Nucleus accumbens (tissue), 56 donors: ENCODE results near the gene PALM3.

Experiments
- DNase-seq, 56 donors: peaks; one replicate each; lab custom pipeline; 2025; lab: John Stamatoyannopoulos, UW

PALM3 gene

DNA sequence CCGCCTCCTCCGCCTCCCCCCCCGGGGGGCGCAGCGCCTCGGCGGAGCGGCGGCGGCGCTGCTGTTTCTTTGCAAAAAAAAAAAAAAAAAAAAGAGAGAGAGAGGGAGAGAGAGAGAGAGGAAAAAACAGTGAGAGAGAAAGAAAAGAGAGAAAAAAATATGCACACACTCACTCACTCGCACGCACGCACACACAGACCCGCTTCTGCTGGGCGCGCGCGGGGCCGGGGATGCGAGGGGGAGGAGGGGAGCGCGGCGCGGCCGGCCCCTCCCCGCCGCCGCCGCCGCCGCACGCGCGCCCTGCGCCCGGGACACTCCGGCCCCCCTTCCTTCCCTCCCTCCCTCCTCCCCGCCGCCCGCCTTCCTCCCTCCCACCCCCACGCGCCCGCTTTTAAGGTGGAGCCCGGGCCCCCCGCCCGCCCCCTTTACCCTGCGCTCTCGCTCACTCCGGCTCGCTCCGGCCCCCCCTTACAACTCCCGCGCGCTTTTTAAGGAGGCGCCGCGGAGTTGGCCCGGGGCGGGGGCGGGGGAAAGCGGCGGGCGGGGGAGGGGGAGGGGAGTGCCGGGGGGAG, 28.7 kb upstream of the PALM3 start, which contains the start of gene SAMD1:
SAMD1 (minus strand) TSS at position 243 of the 572 bp plus-strand sequence.
- peak in 54 of 56 donors; percentile 34 to 91 (median 80) for DNase-seq

DNA sequence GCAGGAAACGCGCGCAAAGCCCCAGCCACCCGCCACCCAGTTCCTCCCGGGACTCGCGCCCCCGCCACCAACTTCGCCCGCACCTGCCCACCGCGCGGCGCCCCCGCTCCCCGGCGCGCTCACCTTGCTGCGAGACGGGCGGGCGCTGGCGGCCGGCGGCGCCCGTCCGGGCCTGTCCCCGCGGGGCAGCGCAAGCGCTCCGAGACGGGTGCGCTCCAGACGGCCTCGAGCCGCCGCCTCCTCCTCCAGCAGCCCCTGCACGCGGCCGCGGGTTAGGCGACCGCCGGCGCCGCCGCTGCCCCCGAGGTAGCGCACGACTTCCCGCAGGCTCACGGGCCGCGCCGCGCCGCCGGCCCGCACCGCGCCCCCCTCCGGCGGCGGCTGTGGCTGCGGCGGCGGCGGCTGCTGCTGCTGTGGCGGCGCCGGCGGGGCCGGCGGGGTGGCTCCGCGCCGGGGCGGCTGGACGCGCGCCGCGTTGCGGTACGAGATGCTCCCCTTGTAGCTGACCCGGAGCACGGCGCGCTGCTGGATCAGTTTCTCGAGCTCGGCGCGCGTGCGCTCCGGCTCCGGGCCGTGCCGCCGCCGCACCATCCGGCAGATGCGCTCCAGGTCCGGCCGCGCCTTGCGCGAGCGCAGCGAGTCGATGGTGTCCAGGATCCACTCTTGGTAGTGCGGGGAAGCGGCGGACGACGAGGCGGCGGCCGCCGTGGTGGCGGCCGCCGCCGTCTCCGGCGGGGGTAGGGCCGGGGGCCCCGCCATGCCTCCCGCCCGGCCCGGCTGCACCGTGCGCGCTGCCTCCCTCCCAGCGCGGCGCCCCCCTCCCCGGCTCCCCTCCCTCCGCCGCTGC, 28.0 kb upstream of the PALM3 start:
- peak in 18 of 56 donors; percentile 16 to 59 (median 32) for DNase-seq

DNA sequence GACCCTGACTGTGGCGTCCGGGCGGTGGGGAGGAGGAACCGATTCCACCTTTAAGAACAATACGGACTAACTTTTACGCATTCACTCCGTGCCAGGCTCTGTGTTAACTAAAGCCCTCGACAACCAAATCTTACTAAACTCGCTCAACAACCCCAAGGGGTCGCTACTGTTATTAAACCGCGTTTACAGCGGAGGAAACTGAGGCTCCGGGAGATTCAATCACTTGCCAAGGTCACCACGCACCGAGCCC, 27.5 kb upstream of the PALM3 start:
- DNase-seq, result no peak

DNA sequence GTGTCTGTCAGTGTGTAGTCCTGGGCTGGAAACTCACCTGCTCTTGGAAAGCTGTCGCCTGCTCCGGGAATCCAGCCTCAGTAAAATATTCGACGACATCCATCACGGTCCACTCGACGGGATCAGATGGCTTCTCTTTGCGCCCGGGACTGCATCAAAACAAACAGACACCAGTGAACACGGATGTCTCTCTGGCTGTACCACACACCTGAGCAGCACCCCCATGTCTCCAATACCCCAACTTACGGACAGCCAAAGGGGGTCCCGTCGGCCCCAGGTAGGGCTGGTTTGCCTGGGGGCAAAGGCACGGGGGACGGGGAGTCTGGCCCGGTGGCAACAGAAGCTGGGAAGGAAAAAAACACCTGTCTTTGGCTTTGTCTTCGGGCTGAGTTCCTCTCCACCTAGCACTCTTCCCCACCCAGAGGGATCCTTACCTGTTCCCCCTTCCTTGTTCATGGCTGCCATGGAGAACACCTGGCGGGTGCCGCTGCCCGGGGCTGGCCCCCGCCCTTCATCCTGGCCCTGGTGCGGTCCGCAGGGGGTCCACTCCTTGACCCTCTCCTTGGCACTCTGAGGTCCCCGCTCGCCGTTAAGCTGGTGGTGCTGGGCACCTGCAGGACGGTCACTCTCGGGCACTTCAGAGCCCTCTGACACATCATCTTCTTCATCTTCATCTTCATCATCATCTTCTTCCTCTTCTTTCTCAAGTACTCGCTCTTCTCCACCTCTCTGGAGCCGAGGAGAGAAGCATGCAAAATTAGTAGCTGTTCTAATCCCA, 26.9 kb upstream of the PALM3 start:
- DNase-seq, result no peak

- DNase-seq, result no peak
Measured at GRCh38 chr19:14086098-14086497, 24.2 kb upstream of the PALM3 start.

DNA sequence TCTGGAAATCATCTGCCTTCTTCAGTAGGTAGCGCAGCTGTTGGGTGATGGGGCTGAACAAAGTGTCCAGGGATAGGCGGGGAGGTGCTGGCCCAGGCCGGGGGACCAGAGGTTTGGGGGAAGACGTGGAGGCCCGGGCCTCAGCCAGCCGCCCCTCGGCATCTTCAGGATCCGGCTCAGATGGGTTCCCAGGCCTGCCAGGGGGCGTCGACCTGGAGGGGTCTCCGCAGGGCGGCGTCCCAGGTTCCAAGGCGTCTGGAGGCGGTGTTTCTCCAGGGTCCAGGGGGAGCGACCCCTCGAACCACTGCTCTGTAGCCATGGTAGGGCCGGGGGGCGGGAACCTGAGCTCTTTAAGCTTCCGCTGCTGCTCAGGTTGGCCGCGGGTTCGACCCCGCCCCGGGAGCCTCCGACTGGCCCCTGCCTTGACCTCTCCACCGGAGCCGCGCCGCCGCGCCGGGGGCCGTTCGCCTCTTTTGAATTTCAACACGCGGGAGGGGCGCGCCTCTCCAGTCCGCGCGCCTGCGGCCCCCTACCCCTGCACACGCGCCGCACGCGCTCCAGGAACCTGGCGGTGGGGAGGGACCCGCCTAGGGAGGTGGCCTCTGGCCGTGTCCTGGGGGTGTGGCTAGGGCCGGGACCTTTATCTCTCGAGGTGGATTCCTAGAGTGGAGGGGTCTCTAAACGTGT, 23.6 kb upstream of the PALM3 start, which contains the start of gene C19orf67:
C19orf67 (minus strand) TSS at position 475 of the 687 bp plus-strand sequence; CDS start at position 319, 156 bp downstream.
- DNase-seq, result no peak

DNA sequence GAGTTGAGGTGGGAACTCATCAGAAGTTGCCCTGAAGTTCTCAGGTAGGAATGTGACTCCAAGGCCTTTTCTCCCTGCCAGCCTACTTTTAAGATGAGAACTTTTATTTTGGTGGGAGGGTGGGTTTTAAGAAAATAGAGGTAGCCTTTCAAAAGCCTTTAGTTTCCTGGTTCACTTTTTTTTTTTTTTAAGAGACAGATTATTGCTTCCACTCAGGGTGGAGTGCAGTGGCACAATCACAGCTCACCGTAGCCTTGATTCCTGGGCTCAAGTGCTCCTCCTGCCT, 20.7 kb upstream of the PALM3 start:
- no peak for DNase-seq

DNA sequence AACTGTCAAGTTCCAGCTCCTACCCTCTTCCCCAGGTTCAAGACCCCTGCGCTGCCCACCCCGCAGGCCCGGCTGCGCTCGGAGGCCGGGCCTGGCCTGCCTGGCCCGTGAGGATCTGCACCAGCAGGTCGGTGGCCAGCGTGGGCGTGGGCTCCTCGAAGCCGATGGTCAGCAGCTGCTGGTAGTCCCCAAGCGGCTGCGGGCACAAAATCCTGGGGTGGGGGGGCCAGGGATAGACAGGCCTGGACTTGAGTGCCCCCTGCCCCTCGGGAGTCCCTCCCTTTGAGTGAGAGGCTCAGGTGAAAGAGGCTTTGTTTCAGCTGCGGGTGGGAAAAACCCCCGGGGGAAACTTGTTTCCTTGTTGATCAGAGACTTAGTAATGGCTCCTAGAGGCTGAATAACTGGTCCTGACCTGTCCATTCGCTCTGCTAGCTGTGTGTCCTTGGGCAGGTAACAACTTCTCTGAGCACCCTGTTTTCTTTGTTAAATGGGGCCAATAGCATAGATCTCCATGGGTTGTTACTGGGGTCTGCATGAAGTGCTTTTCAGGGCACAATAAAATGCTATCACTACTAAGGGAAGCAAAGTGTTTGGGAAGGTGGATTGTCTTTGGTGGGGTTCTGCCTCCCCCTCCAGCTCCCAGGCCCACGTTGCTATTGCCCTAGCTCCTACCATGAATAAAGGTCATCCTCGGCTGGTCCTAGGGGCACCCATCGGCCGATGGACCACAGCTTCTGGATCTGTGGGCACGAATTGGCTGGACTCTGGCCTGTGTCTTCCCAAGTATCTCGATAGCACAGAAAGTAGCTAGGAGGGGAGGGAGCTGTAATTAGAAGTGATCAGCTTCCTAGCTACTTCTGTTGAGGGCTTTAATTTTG, 20.2 kb upstream of the PALM3 start:
- DNase-seq, result peak in 14 of 56 donors; percentile 29 to 81 (median 50)

DNA sequence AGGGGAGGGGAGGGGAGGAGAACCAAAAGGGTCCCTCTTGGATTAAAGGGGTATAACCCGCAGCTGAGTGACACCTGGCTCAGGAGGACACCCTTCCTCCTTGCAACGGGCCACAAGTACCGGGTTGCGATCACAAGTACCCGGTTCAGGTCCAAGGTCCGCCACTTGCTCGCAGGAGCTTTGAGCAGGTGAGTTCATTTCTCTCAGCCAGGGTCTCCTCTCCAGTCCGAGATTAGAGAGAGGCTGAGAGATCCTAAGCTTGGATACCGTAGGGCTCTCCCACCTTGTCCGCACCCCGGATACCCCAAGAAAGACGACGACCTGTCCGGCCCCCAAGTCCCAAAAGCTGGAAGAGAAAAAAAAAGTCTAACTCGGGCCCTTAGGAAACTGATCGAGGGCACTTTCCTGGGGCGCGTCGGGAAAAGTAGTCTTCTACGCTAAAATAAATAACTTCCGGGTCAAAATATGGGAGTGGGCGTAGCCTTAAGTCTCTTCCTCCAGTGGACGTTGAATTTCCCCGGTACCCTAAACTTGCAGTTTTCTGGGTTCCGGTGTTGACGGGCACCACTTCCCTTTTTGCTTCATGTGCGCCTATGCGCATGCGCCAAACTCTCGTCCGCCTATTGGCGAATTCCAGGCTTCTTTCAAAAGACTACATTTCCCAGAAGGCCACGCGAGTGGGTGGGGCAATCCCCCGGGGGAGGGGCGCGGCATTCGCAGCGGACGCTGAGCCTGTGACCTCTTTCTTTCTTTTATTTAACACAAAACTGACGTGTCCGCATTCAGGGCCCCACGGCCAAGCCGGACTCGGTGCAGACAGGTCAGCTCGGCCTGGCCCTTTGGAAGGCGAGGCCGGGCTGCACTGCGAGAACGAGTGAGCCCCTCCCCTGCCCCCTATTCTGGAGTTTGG, 19.3 kb upstream of the PALM3 start:
- peak; percentile 74 to 99 (median 97) for DNase-seq

DNA sequence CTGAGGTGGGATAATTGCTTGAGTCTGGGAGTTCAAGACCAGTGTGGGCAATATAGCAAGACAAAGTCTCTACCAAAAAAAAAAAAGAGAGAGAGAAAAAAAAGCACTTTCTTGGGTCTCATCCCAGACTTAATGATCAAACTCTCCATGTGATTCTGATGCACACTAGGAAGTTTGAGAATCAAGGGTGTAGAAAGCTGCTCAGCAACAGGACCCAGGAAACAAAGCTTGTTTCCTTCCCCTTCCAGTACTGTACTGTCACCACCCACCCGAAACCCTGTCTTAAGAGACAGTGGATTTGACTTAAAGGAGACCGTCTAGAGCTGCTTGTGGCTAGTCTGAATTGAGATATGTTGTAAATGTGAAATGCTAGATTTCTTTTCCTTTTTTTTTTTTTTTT, 16.5 kb upstream of the PALM3 start:
- DNase-seq, result no peak

DNA sequence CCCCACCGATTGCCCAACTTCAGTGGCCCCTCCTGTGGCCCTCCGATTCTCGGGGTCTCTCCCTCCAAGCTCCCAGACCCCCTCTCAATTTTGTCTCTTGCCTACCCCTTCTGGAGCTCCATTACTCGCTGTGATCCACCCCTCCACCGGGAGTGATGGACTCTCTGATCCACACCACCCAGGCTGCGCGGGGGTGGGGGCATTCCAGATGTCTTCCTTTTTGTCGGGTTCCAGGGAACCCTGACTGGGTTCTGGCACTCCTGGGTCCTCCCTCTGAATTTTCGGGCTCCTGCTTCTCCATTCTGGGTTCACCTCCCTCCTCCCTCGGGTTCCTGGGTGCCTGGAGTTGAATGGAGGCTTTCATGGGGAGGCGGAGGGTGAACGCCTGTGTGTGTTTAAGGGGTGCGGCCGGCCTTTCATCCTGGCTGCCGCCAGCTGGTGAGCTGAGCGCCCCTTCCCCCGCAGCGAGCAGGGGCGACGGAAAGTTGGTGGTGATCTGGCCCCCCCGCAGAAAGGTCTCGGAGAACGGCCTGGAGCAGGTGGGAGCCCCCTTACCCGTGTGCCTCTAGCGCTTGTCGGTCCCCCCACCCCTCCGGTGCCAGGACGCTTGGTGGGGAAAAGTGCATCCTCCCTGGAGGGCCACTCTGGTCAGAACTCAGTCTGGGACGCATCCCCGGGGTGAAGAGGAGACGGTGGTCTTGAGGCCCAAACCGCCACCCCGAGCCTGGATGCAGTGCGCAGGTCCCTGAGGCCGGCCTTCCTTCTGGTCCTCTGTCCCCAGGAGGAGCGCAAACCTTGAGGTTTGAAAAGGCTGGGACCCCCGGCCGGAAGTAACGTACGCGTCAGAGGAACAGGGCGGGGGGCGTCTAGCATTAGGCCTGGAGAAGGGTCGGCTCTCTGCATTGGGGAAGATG, 12.3 kb upstream of the PALM3 start:
- peak in 29 of 56 donors; percentile 14 to 74 (median 49) for DNase-seq

DNA sequence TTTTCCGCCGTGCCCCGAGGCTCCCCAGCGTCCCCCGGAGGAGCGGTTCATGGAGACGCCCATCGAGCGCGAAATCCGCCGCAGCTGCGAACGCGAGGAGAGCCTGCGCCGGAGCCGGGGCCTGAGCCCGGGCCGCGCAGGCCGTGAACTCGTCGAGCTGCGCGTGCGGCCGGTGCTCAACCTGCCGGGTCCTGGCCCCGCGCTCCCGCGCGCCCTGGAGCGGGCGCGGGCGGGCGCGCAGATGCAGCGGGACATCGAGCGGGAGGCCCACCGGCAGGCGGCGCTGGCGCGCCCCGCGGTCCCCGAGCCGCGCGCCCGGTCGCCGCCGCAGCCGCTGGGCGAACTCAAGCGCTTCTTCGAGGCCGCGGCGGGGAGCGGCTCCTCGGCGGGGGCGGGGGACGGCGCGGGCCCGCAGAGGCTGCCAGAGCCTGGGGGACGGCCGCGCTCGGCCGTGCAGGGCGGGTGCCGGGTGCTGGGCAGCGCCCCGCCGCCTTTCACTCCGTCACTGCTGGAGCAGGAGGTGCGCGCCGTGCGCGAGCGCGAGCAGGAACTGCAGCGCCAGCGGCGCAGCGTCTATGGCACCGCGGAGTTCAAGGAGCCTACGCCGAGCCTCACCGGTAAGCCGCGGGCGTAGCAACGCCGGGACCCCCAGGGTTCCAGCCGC, 11.5 kb upstream of the PALM3 start:
- peak in 49 of 56 donors; percentile 25 to 86 (median 65) for DNase-seq

GRCh38 chr19:14072535-14073260, 10.8 kb upstream of the PALM3 start, which contains the start of gene MISP3:
Gene MISP3, plus strand, starts transcription at chr19:14072786. Its CDS starts 524 bp downstream, at chr19:14073310.
- peak in 12 of 56 donors; percentile 7 to 55 (median 34) for DNase-seq

- DNase-seq, result no peak
Measured at GRCh38 chr19:14070268-14071050, 8.6 kb upstream of the PALM3 start.

DNA sequence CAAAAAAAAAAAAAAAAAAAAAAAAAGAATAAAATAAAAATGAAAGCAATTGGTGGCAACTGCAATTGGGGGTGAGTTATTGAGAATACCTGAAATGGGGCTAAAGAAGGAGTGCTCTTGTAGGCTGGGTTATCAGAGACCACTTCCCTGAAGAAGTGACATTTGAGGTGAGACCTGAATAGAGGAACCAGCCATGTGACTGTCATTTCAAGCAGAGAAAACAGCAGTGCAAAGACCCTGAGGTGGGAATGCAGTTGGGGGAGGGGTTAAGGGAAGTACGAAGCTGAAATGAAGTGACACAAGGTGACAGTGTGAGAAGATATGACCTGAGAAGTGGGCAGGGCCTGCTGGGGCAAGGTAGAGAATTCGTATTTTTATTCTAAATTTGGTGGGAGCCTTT, 4.3 kb upstream of the PALM3 start:
- DNase-seq, result no peak

- DNase-seq, result no peak
Measured at GRCh38 chr19:14063105-14063504, 1.2 kb upstream of the PALM3 start.
